Measurements from ENCODE around the gene TP53TG3.
"Not testable (repeated sequence)": the region's sequence is repeated elsewhere in the genome, so short reads cannot be mapped to it uniquely, and the experiment has no call there.

Gene TP53TG3

GRCh38 chr16:32676065-32676464 is at the start of gene TP53TG3:
Gene TP53TG3, minus strand, starts transcription at chr16:32676165. Its CDS starts 68 bp downstream, at chr16:32676097.
- not testable (repeated sequence) for H3K4me3 ChIP-seq (ENCODE audit: low read depth, low read length)

GRCh38 chr16:32650876-32651275 is 25.1 kb downstream of the TP53TG3 start:
- not testable (repeated sequence) for H3K4me3 ChIP-seq (ENCODE audit: low read depth, low read length)

GRCh38 chr16:32647562-32647961 is 28.4 kb downstream of the TP53TG3 start:
- H3K4me3 ChIP-seq (ENCODE audit: low read depth, low read length): not testable (repeated sequence)

GRCh38 chr16:32646780-32647179 is 29.2 kb downstream of the TP53TG3 start:
- H3K4me3 ChIP-seq (ENCODE audit: low read depth, low read length): not testable (repeated sequence)

- H3K4me3 ChIP-seq (ENCODE audit: low read depth, low read length): not testable (repeated sequence)
Measured at GRCh38 chr16:32646177-32646576, 29.8 kb downstream of the TP53TG3 start.

GRCh38 chr16:32645278-32645908 is 30.6 kb downstream of the TP53TG3 start:
- not testable (repeated sequence) for H3K4me3 ChIP-seq (ENCODE audit: low read depth, low read length)

- not testable (repeated sequence) for H3K4me3 ChIP-seq (ENCODE audit: low read depth, low read length)
Measured at GRCh38 chr16:32644715-32645114, 31.2 kb downstream of the TP53TG3 start.

GRCh38 chr16:32637614-32638013 is 38.4 kb downstream of the TP53TG3 start:
- H3K4me3 ChIP-seq (ENCODE audit: low read depth, low read length): not testable (repeated sequence)

GRCh38 chr16:32632096-32632495 is 43.9 kb downstream of the TP53TG3 start:
- H3K4me3 ChIP-seq (ENCODE audit: low read depth, low read length): not testable (repeated sequence)

Data from iPS-11a (cell line).